ENCODE results near the gene RAB26. TPM values are rescaled to one million over a fixed set of nuclear protein-coding genes. Genes with fewer than 3 reads are reported as not detected.
A peak's percentile ranks its signal among the peaks of the same experiment; 100 is the strongest.

RAB26 gene
- total and polyA plus RNA-seq, 2 of the 13 experiments (the other 11 are each of a cell fraction or from before 2014, with no cell fraction given): 0.86 to 3.6 TPM

DNA sequence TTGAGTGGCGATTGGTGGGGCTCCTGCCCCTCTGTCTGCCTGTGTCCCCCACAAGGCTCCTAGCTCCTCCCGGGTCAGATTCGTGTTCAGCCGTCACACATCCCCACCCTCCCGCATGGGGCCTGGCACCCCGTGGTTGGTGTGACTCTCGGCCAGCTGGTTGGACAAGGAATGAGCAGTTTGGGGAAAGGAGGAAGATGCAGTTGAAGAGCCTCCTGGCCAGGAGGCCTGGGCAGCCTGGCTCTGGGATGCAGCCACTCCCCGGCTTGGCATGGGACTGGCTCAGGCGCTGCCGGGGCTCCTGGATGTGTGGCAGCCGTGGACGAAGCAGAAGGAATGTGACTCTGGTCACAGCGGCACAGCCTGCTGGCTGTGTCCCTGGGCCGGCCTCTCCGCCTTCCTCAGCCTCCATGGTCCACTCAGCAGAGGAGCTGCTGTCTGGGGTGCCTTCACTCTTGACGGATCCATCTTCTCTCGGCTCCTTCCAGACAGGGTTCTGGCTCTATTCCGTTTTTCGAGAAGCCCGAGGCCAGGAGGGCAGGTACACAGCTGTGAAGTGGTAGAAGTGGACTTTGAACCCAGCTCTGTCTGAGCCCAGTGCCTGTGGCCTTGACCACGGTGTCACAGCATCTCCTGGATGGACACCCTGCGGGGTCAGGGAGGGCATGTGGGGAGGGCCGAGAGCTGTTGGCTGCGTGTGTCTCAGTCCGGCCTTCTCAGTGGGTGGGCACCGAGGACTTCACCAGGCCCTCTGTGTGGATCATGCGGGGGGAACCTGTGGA, 9.2 kb downstream of the RAB26 start (continued):
- TF ChIP-seq, protein P1, sequence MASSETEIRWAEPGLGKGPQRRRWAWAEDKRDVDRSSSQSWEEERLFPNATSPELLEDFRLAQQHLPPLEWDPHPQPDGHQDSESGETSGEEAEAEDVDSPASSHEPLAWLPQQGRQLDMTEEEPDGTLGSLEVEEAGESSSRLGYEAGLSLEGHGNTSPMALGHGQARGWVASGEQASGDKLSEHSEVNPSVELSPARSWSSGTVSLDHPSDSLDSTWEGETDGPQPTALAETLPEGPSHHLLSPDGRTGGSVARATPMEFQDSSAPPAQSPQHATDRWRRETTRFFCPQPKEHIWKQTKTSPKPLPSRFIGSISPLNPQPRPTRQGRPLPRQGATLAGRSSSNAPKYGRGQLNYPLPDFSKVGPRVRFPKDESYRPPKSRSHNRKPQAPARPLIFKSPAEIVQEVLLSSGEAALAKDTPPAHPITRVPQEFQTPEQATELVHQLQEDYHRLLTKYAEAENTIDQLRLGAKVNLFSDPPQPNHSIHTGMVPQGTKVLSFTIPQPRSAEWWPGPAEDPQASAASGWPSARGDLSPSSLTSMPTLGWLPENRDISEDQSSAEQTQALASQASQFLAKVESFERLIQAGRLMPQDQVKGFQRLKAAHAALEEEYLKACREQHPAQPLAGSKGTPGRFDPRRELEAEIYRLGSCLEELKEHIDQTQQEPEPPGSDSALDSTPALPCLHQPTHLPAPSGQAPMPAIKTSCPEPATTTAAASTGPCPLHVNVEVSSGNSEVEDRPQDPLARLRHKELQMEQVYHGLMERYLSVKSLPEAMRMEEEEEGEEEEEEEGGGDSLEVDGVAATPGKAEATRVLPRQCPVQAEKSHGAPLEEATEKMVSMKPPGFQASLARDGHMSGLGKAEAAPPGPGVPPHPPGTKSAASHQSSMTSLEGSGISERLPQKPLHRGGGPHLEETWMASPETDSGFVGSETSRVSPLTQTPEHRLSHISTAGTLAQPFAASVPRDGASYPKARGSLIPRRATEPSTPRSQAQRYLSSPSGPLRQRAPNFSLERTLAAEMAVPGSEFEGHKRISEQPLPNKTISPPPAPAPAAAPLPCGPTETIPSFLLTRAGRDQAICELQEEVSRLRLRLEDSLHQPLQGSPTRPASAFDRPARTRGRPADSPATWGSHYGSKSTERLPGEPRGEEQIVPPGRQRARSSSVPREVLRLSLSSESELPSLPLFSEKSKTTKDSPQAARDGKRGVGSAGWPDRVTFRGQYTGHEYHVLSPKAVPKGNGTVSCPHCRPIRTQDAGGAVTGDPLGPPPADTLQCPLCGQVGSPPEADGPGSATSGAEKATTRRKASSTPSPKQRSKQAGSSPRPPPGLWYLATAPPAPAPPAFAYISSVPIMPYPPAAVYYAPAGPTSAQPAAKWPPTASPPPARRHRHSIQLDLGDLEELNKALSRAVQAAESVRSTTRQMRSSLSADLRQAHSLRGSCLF (CRISPR knock-in tag; IDR thresholded peaks at IDR 0.05; ENCODE audit: borderline replicate concordance): no peak
- no peak; the same call in 1 of the 2 replicates for TF ChIP-seq ZC3H13 (CRISPR knock-in tag; IDR thresholded peaks at IDR 0.05)
- no peak for TF ChIP-seq ONECUT2 (CRISPR knock-in tag; IDR thresholded peaks at IDR 0.05)
- TF ChIP-seq ZNF160 (CRISPR knock-in tag; IDR thresholded peaks at IDR 0.05): no peak
- TF ChIP-seq, protein P2, sequence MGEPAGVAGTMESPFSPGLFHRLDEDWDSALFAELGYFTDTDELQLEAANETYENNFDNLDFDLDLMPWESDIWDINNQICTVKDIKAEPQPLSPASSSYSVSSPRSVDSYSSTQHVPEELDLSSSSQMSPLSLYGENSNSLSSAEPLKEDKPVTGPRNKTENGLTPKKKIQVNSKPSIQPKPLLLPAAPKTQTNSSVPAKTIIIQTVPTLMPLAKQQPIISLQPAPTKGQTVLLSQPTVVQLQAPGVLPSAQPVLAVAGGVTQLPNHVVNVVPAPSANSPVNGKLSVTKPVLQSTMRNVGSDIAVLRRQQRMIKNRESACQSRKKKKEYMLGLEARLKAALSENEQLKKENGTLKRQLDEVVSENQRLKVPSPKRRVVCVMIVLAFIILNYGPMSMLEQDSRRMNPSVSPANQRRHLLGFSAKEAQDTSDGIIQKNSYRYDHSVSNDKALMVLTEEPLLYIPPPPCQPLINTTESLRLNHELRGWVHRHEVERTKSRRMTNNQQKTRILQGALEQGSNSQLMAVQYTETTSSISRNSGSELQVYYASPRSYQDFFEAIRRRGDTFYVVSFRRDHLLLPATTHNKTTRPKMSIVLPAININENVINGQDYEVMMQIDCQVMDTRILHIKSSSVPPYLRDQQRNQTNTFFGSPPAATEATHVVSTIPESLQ (CRISPR knock-in tag; conservative IDR thresholded peaks at IDR 0.05): no peak
- TF ChIP-seq ZKSCAN8 (CRISPR knock-in tag; IDR thresholded peaks at IDR 0.05; ENCODE audit: borderline replicate concordance): peak; percentile 55; the same call in 1 of the 2 replicates
- no peak for TF ChIP-seq ZNF850 (CRISPR knock-in tag; conservative IDR thresholded peaks at IDR 0.05)
- no peak for TF ChIP-seq KLF11 (CRISPR knock-in tag; IDR thresholded peaks at IDR 0.05)
- TF ChIP-seq, protein P3, sequence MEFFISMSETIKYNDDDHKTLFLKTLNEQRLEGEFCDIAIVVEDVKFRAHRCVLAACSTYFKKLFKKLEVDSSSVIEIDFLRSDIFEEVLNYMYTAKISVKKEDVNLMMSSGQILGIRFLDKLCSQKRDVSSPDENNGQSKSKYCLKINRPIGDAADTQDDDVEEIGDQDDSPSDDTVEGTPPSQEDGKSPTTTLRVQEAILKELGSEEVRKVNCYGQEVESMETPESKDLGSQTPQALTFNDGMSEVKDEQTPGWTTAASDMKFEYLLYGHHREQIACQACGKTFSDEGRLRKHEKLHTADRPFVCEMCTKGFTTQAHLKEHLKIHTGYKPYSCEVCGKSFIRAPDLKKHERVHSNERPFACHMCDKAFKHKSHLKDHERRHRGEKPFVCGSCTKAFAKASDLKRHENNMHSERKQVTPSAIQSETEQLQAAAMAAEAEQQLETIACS (CRISPR knock-in tag; IDR thresholded peaks at IDR 0.05): no peak
- TF ChIP-seq, protein P4, sequence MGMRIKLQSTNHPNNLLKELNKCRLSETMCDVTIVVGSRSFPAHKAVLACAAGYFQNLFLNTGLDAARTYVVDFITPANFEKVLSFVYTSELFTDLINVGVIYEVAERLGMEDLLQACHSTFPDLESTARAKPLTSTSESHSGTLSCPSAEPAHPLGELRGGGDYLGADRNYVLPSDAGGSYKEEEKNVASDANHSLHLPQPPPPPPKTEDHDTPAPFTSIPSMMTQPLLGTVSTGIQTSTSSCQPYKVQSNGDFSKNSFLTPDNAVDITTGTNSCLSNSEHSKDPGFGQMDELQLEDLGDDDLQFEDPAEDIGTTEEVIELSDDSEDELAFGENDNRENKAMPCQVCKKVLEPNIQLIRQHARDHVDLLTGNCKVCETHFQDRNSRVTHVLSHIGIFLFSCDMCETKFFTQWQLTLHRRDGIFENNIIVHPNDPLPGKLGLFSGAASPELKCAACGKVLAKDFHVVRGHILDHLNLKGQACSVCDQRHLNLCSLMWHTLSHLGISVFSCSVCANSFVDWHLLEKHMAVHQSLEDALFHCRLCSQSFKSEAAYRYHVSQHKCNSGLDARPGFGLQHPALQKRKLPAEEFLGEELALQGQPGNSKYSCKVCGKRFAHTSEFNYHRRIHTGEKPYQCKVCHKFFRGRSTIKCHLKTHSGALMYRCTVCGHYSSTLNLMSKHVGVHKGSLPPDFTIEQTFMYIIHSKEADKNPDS (CRISPR knock-in tag; IDR thresholded peaks at IDR 0.05): no peak
- no peak for TF ChIP-seq FOXM1 (CRISPR knock-in tag; IDR thresholded peaks at IDR 0.05)
- TF ChIP-seq ZNF749 (CRISPR knock-in tag; IDR thresholded peaks at IDR 0.05; ENCODE audit: borderline replicate concordance): no peak
- TF ChIP-seq U2AF2 (IDR thresholded peaks at IDR 0.05; ENCODE audit: low read depth, low read length): no peak
